Cardiac ventricle fibroblast (primary cell): ENCODE data around the gene CAD. TPM values are rescaled to one million over a fixed set of nuclear protein-coding genes. Genes with fewer than 3 reads are reported as not detected.

Source experiments
- total RNA-seq: library from RNA; depleted of rRNA; stranded (reverse); fragments of >200 nt; gene quantifications from 2 replicates; pipeline ENCODE4 v1.2.3, GENCODE V29; 2015

The CAD gene
- total RNA-seq, result 27.5 and 30.3 TPM in 2 replicates

GRCh38 chr2:27217173-27218121, at the start of gene CAD:
CAD (plus strand) TSS chr2:27217369; CDS start chr2:27217552, 183 bp downstream.

DNA sequence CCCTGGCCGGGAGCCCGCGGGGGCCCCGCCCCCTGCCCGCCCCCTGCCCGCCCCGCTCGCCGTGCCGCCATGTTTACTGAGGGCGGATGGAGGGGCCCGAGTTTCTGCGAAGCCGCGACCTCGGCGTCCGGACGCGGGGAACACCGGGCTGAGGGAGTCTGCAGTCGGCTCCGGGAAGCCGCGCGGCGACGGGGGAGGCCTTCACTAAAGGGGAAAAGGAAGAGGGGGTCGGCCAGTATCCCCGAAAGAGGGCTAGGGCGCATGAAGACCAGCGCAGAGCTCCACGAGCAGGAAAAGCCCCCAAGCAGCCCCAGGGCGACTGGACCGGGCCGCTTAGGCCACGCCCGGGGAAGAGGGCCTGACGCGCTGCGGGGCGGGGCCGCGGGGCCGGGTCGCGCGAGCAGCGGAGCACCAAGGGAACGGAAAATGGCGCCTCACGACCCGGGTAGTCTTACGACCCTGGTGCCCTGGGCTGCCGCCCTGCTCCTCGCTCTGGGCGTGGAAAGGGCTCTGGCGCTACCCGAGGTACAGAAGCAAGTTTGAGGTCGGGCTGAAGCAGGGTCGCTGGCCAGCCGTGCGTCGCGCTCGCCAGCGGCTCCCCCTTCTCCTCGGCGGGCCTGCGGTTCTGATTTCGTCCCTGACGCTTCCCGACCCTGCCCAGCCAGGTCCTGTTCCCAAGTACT, 5.1 kb upstream of the CAD start, which contains the start of the genes ATRAID and SLC5A6:
TSS of gene ATRAID (plus strand) at position 99 of the 683 bp plus-strand sequence. CDS start at position 427, 328 bp downstream.
TSS of gene SLC5A6 (minus strand) at position 326 of the 683 bp plus-strand sequence. CDS start 4,618 bp downstream, outside the sequence.

DNA sequence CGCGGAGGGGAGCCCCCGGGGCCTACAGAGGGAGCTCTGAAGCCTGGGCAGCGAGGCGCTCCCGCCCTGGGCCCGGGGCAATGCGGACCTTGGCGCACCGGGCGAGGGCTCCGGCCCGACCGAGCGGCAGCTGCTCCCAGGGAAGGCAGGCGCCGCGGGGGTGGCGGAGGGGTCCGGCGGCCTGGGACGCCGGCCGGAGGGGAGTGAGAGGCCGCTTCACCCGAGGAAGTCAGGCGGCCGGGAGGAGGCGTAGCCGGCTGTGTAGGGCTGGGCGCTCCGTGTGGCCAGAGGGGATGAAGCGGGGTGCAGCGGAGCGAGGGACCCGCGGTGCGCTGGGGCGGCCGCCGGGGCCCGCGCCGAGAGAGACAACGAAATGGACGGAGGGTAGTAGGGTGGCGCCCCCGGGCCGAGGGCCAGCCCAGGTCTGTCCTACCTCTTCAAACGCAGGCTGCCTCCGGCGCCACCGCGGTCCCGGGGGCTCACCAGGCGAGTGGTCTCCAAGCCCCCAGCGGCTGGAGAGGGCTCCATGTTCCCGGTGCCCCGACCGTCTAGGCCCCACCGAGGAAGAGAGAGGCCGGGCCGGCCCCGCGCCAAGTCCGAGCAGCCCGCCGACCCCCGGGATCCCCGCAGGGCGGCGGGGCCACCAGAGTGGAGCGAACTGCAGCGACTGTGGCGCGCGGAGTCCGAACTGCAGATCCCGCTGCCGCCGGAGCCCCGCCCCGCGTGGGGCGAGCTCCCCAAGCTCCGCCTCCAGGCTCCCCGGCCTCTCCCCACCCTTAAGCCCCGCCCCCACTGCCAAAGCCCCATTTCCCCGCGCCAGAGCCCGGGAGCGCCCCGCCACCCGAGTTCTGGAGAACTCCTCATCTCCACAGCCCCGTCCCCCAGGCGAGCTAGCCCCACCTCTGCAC, 45.5 kb downstream of the CAD start, which contains the start of gene SLC30A3:
TSS of gene SLC30A3 (minus strand) at position 669 of the 908 bp plus-strand sequence. CDS start at position 528, 141 bp downstream.

DNA sequence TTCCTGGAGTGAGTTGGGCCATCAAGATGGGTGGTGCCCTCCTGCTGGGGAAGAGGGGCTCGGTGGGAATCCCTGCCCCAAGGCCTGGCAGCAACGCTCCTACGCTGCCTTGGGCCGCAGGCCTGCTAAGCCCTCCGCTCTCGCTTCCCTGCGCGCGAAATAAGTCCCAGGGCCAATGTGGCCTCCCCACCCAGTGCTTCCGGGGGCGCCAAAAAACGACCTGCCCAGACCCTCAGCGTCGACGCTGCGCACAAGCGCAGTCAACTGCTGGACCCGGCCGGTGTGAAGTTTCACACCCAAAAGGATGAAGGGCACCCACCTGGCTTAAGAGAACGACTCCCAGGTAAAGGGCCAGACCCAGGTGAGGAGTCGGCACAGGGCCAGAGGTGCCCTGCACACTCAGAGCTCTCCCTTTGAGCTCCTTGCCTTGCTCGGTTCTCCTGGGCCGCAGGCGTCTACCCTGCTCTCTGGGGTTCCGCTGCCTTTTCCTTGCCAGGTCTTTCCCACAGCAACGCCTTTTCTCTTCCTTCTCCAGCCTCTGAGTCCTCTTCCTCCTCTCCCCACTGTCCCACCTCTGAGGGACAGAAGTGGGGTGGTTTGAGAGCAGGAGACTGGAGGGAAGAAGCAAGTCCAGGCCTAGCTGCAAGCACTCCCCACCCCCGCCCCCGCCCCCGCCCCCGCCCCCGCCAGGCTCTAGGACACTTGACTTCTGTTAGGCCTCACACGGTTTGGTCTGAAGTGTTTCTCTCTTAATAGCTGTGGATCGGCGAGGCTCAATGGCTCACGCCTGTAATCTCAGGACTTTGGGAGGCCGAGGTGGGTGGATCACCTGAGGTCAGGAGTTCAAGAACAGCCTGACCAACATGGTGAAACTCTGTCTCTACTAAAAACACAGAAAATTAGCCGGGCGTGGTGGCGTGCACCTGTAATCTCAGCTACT, 58.3 kb downstream of the CAD start, which contains the start of gene DNAJC5G:
TSS of gene DNAJC5G (plus strand) at position 223 of the 940 bp plus-strand sequence. CDS start 1,296 bp downstream, outside the sequence.

GRCh38 chr2:27281855-27282559, 64.8 kb downstream of the CAD start, which contains the start of gene TRIM54:
TRIM54 (plus strand) TSS chr2:27282429; CDS start chr2:27282732, 303 bp downstream.

Other genes starting within 250 kb of the CAD start
- 9.9 and 14.4 TPM in 2 replicates for gene MAPRE3, start 246.7 kb upstream of the CAD start, total RNA-seq
- gene TMEM214, start 184.4 kb upstream of the CAD start, total RNA-seq, result 49.5 and 65.0 TPM in 2 replicates
- 10.2 and 12.7 TPM in 2 replicates for gene AGBL5, start 165.7 kb upstream of the CAD start, total RNA-seq
- 215 and 321 TPM in 2 replicates for gene OST4, start 145.7 kb upstream of the CAD start, total RNA-seq
- gene EMILIN1, start 138.8 kb upstream of the CAD start, total RNA-seq, result 661 and 781 TPM in 2 replicates
- gene KHK, start 130.6 kb upstream of the CAD start, total RNA-seq, result 1.1 TPM in 1 of 2 replicates, not detected in the other
- 9.6 and 12.3 TPM in 2 replicates for gene CGREF1, start 98.2 kb upstream of the CAD start, total RNA-seq
- 0.06 TPM in 1 of 2 replicates, not detected in the other for gene ABHD1, start 93.6 kb upstream of the CAD start, total RNA-seq
- gene PREB, start 82.7 kb upstream of the CAD start, total RNA-seq, result 54.4 and 60.6 TPM in 2 replicates
- gene PRR30, start 78.0 kb upstream of the CAD start, total RNA-seq, result not detected in 2 replicates
- 0.10 and 0.44 TPM in 2 replicates for gene TCF23, start 68.4 kb upstream of the CAD start, total RNA-seq
- 157 and 193 TPM in 2 replicates for gene ATRAID, start 5.3 kb upstream of the CAD start, total RNA-seq
- gene SLC5A6, start 5.1 kb upstream of the CAD start, total RNA-seq, result 12.2 and 13.5 TPM in 2 replicates
- 0.06 and 0.10 TPM in 2 replicates for gene SLC30A3, start 45.7 kb downstream of the CAD start, total RNA-seq
- not detected in 2 replicates for gene DNAJC5G, start 58.1 kb downstream of the CAD start, total RNA-seq
- gene TRIM54, start 65.1 kb downstream of the CAD start, total RNA-seq, result not detected in 2 replicates
- 1.1 and 1.2 TPM in 2 replicates for gene UCN, start 91.1 kb downstream of the CAD start, total RNA-seq
- gene MPV17, start 105.7 kb downstream of the CAD start, total RNA-seq, result 123 and 139 TPM in 2 replicates
- gene GTF3C2, start 139.4 kb downstream of the CAD start, total RNA-seq, result 23.2 and 28.6 TPM in 2 replicates
- gene EIF2B4, start 153.0 kb downstream of the CAD start, total RNA-seq, result 28.6 and 35.0 TPM in 2 replicates
- 87.7 and 96.2 TPM in 2 replicates for gene SNX17, start 153.2 kb downstream of the CAD start, total RNA-seq
- gene ZNF513, start 163.4 kb downstream of the CAD start, total RNA-seq, result 3.0 and 5.4 TPM in 2 replicates
- gene PPM1G, start 192.2 kb downstream of the CAD start, total RNA-seq, result 51.3 and 53.0 TPM in 2 replicates
- 74.3 and 82.3 TPM in 2 replicates for gene NRBP1, start 211.3 kb downstream of the CAD start, total RNA-seq
- not detected in 2 replicates for gene KRTCAP3, start 225.0 kb downstream of the CAD start, total RNA-seq